HG02798 (cell line): ENCODE data around the gene JAK3.
"Not testable (repeated sequence)": the region's sequence is repeated elsewhere in the genome, so short reads cannot be mapped to it uniquely, and the experiment has no call there.

Experiments used
- ATAC-seq: cut with Tn5 transposase; IDR thresholded peaks from one replicate; pipeline ENCODE4 v1.9.1; 2021; ENCODE audit warnings: mild to moderate bottlenecking; ENCODE audit not compliant: unreplicated experiment, poor library complexity

JAK3 gene

DNA sequence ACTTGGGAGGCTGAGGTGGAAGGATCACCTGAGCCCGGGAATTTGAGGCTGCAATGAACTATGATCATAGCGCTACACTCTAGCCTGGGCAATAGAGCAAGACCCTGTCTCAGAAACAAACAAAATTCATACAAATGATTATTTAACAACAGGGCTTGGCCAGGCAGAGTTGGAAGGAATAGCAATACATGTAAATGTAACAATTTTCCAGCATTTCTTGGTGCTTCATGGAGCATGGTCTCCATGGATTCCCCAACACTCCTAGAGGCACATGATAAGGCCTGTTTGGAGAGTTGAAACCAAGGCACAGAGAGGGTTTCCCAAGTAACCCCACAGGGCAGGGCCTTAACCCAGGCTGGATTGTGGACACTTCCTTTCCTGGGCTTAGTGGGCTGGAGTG lies 36.7 kb downstream of the JAK3 start:
- no peak for ATAC-seq

DNA sequence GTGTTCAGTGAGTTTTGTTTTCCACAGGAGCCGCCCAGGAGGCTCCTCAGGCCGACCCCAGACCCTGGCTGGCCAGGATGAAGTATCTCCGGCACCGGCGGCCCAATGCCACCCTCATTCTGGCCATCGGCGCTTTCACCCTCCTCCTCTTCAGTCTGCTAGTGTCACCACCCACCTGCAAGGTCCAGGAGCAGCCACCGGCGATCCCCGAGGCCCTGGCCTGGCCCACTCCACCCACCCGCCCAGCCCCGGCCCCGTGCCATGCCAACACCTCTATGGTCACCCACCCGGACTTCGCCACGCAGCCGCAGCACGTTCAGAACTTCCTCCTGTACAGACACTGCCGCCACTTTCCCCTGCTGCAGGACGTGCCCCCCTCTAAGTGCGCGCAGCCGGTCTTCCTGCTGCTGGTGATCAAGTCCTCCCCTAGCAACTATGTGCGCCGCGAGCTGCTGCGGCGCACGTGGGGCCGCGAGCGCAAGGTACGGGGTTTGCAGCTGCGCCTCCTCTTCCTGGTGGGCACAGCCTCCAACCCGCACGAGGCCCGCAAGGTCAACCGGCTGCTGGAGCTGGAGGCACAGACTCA lies 40.0 kb downstream of the JAK3 start:
- ATAC-seq, result no peak

- no peak for ATAC-seq
These were observed 40.8 kb downstream of the JAK3 start for GRCh38 chr19:17806945-17807344.

DNA sequence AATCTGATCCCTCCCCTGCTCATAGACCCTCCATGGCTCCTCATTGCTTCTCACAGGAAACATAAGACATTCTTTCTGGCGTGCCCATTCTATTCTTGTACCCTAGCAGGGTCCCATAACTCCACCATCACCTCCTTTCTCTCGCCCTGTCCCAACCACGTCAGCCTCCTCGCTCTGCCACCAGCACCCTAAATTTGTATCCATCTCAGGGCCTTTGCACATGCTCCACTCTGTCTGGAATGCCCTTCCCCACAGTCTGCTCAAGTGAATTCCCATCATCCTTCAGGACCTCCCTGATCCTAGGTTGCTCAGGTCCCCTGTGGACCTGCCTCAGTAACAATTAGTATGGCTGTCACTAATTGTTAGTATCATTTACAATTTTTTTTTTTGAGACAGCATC lies 42.4 kb downstream of the JAK3 start:
- ATAC-seq, result no peak

DNA sequence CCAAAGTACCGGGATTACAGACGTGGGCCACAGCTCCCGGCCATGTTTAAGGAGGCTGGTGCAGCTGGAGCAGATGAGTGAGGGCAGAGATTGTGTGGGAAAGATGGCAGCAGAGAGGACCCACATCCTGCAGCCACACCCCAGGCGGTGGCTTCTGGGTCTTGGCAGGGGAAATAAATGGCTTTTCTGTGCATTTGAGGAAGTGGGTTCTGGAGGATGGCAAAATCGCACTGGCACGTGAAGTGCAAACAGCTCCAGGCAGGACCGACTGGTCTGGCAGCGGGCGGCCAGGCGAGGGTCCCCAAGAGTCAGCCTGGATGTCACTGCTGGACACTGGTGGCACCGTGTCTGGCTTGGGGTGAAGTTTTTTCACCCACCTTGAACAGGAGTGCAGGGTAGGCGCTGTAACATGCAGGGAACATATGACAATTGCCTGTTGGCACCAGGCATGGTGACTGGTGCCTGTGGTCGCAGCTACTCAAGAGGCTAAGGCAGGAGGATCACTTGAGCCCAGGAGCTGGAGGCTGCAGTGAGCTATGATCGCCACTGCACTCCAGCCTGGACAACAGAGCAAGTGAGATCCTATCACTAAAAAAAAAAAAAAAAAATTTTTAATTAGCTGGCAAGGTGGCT lies 44.4 kb downstream of the JAK3 start:
- ATAC-seq, result no peak

DNA sequence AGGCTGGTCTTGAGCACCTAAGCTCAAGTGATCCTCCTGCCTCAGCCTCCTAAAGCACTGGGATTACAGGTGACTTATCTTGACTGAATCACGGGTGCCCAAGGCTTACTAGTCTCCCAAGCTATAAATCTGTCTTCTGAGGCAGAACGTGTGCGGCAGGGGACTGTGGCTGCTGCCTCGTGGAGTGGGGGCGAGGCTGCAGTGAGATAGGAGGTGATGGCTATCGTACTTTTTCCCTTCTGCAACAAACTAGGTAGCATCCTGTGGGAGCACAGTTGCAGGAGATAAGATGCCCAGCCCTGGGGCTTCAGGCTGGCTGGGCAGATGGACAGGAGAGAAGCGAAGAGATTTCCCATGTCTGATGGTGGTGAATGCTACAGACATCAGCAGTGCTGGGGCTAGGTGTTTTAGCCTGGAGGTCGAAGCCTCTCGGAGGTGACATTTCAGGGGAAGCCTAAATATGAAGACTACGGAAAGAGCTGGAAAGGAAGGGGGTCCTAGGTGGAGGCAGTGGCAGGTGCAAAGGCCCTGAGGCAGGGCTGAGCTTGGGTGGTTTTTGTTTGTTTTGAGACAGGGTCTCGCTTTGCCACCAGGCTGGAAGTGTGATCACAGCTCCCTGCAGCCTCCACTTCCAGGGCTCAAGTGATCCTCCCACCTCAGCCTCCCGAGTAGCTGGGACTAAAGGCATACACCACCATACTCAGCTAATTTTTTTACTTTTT lies 45.5 kb downstream of the JAK3 start:
- no peak for ATAC-seq

DNA sequence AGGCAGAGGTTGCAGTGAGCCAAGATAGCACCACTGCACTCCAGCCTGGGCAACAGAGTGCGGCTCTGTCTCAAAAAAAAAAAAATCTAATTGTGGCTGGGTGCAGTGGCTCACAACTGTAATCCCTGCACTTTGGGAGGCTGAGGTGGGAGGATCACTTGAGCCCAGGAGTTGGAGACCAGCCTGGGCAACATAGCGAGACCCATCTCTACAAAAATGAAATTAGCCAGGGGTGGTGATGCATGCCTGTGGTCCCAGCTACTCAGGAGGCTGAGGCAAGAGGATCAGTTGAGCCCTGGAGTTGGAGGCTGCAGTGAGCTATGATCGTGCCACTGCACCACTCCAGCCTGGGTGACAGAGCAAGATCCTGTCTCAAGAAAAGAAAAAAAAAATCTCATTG lies 49.2 kb downstream of the JAK3 start:
- ATAC-seq, result not testable (repeated sequence)

- no peak for ATAC-seq
These were observed 50.2 kb downstream of the JAK3 start for GRCh38 chr19:17797424-17798201.

- no peak for ATAC-seq
These were observed 50.9 kb downstream of the JAK3 start for GRCh38 chr19:17796838-17797423.

- ATAC-seq, result no peak
These were observed 51.6 kb downstream of the JAK3 start for GRCh38 chr19:17796013-17796837.

DNA sequence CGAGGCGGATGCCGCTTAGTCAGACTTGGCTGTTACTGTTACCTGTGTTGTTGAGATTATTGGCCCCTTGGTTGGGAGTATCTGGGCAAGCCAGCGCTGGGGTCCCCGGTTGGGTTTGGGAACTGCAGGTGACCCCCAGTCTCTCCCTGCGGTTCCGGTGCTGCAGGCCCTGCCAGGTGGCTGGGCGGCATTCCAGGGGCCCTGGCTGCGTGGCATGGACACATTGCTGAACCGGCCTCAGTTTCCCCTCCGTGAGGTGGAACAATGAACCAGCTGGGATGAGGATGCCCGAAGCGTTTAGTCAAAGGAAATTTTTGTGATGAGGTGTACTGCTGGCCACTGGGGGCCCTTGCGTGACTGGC lies 52.3 kb downstream of the JAK3 start:
- ATAC-seq, result no peak

DNA sequence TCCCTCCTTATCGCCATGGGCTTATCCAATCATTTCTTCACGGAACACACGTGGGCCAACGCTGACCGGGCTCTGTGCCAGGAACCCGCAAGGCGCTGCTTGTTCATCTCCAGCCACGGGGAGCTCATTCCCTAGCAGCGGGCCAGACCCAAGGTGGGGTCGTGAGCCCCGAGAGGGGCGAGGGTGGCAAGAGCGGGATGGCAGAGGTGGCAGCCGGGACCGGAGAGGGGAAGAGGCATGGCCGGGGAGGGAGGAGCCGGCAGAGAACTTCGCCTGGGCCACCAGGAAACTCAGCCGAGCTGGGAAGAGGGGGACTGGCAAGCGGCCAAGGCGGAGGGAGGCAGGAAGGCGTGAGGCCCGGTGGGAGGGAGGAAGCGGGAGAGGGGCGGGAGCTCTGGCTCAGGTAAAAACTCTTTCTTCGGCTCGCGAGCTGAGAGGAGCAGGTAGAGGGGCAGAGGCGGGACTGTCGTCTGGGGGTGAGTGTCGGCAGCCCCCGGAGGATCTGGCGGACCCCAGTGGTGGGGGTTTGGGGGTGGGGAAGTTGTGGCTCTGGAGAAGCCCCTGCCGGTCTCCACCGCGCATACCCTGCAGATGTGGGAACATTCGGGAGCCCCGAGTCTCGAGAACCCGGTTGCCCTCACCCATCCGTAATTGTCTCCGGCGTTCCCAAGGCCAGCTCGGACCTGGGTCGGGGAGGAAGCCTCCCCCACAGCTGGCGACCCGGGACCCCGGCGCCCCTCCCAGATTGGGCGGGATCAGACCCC lies 52.9 kb downstream of the JAK3 start, which contains the start of gene B3GNT3:
B3GNT3 (plus strand) TSS at position 408 of the 764 bp plus-strand sequence. CDS start 12,670 bp downstream, outside the sequence.
- ATAC-seq, result no peak

DNA sequence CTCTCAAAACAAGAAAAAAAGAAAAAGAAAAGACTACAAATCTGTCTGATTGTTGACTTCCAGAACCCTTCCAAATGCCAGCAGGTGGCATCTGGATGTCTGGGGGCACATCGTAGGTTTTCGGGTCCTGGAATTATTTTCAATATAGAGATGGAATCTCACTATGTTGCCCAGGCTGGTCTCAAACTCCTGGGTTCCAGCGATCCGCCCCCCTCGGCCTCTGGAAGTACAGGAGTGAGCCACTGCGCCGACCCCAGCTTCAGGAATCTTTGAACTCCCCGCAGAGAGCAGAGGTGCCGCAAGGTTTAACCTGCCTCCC lies 53.4 kb downstream of the JAK3 start:
- no peak for ATAC-seq

- no peak for ATAC-seq
These were observed 57.6 kb downstream of the JAK3 start for GRCh38 chr19:17790059-17790780.

- no peak for ATAC-seq
These were observed 59.1 kb downstream of the JAK3 start for GRCh38 chr19:17788632-17789031.

GRCh38 chr19:17787274-17787913 lies 60.4 kb downstream of the JAK3 start:
- ATAC-seq, result no peak

- no peak for ATAC-seq
These were observed 63.4 kb downstream of the JAK3 start for GRCh38 chr19:17784201-17785008.
